Adrenal gland (tissue), 5 donors: ENCODE measurements around the gene EIF3D.

Experiments
- CTCF ChIP-seq, 6 experiments: fragments of 450-650 bp in 4 of 6; fragments of 200-600 bp in 2 of 6; sonication (generic) in 1 of 6; IDR thresholded peaks; 1 replicate in 5 of 6; 2 replicates in 1 of 6; pipeline versions ENCODE4 v1.5.1 to v1.8.0; 2016 to 2021; ENCODE audit warnings: antibody characterized with exemption in 6 of 6, mild to moderate bottlenecking in 2 of 6, moderate library complexity in 1 of 6
- POLR2A ChIP-seq, 2 donors: fragments of 450-650 bp; IDR thresholded peaks; one replicate each; pipeline ENCODE4 v1.6.1; 2017; ENCODE audit warnings: antibody characterized with exemption in 2 of 2, mild to moderate bottlenecking in 2 of 2, moderate library complexity in 1 of 2
- donor health status: DM: no; HTN: no; CAD: no.

GRCh38 chr22:36510384-36510783 is 18.6 kb downstream of the EIF3D start:
- no peak for TF ChIP-seq CTCF (IDR thresholded peaks at IDR 0.05)
- no peak for TF ChIP-seq POLR2A (IDR thresholded peaks at IDR 0.05)
